ENCODE measurements around the gene PIK3CB. TPM values are rescaled to one million over a fixed set of nuclear protein-coding genes. Genes with fewer than 3 reads are reported as not detected.

Gene PIK3CB
- total RNA-seq, 1 experiment from 2014 or later: 35.6 TPM

GRCh38 chr3:138767498-138768104 is 67.1 kb downstream of the PIK3CB start:
- Histone ChIP-seq H2AFZ (ENCODE audit: low read length) (no peak overlapping the region), H3K79me1 (ENCODE audit: insufficient read depth, low read depth, low read length, poor library complexity, severe bottlenecking) (peaks cover 3% of the 10 kb centered on the region), H4K20me1 (ENCODE audit: control insufficient read depth, insufficient read depth, insufficient read length) (no peaks in the 10 kb centered on the region), H3K56ac (ENCODE audit: insufficient read length, low read depth, low read length) (no peak overlapping the region), H2BK20ac (ENCODE audit: low read depth, low read length, poor library complexity, severe bottlenecking) (no peak overlapping the region), H3K9me3 (ENCODE audit: control insufficient read depth, low read depth, low read length) (peaks cover 23% of the 10 kb centered on the region), H2BK120ac (ENCODE audit: low read depth, low read length, poor library complexity, severe bottlenecking) (no peak overlapping the region), H3K4ac (ENCODE audit: low read depth, low read length) (no peak overlapping the region), H2BK12ac (ENCODE audit: insufficient read length, low read depth, low read length) (no peak overlapping the region), H4K8ac (replicated peaks; ENCODE audit: insufficient read length, low read depth, low read length) (no peak overlapping the region), H3K9ac (ENCODE audit: extremely low read depth, insufficient read length, low read length) (no peak overlapping the region), H2BK5ac (ENCODE audit: insufficient read length, low read length) (no peak overlapping the region), H3K14ac (ENCODE audit: insufficient read depth, low read length) (no peak overlapping the region), H4K5ac (ENCODE audit: insufficient read length, low read depth, low read length) (no peak overlapping the region), H3K23ac (ENCODE audit: insufficient read length, low read depth, low read length) (no peak overlapping the region), H2BK15ac (ENCODE audit: low read depth, low read length) (no peak overlapping the region), H4K91ac (ENCODE audit: insufficient read length, low read depth, low read length) (no peak overlapping the region), H3T11ph (ENCODE audit: low read length) (no peak overlapping the region), H3K27ac (ENCODE audit: insufficient read length, low read depth, low read length) (no peak overlapping the region), H2AK5ac (ENCODE audit: insufficient read length, low read length) (no peak overlapping the region), H3K23me2 (ENCODE audit: insufficient read length, low read depth, low read length, poor library complexity, severe bottlenecking) (no peaks in the 10 kb centered on the region), H3K18ac (ENCODE audit: insufficient read length, low read depth, low read length) (no peak overlapping the region), H3K4me1 (ENCODE audit: insufficient read depth, low read length) (no peaks in the 10 kb centered on the region), H3K4me2 (ENCODE audit: insufficient read depth, insufficient read length, low read length) (no peak overlapping the region), H3K27me3 (ENCODE audit: insufficient read depth, low read length) (no peaks in the 10 kb centered on the region), H3K79me2 (ENCODE audit: insufficient read depth, low read length) (no peaks in the 10 kb centered on the region; the same call in 1 of the 2 replicates)
- Mint-ChIP-seq H3K4me3 (no peak overlapping the region), H3K4me1 (no peaks in the 10 kb centered on the region), H3K9me3 (peaks cover 30 to 31% of the 10 kb centered on the region in 2 experiments), H3K27ac (no peak overlapping the region), H3K36me3 (ENCODE audit: insufficient read depth in 1 of 3, low read depth in 3 of 3) (peaks cover 32 to 37% (median 36%) of the 10 kb centered on the region in 3 experiments), H3K27me3 (ENCODE audit: low read depth) (no peaks in the 10 kb centered on the region)
- WGBS (ENCODE audit: extremely low coverage, insufficient read length, low lambda C conversion rate): no CpG with 5 or more reads among the region's 11 CpGs
- DNase-seq: no peak
- TF ChIP-seq, protein P1, sequence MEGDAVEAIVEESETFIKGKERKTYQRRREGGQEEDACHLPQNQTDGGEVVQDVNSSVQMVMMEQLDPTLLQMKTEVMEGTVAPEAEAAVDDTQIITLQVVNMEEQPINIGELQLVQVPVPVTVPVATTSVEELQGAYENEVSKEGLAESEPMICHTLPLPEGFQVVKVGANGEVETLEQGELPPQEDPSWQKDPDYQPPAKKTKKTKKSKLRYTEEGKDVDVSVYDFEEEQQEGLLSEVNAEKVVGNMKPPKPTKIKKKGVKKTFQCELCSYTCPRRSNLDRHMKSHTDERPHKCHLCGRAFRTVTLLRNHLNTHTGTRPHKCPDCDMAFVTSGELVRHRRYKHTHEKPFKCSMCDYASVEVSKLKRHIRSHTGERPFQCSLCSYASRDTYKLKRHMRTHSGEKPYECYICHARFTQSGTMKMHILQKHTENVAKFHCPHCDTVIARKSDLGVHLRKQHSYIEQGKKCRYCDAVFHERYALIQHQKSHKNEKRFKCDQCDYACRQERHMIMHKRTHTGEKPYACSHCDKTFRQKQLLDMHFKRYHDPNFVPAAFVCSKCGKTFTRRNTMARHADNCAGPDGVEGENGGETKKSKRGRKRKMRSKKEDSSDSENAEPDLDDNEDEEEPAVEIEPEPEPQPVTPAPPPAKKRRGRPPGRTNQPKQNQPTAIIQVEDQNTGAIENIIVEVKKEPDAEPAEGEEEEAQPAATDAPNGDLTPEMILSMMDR (conservative IDR thresholded peaks at IDR 0.05): no peak
